GM19099 (cell line): Measurements from ENCODE around the gene RNF130.

Source experiments
- POLR2A ChIP-seq: IDR thresholded peaks from 3 replicates; pipeline ENCODE4 v1.6.1; 2011; ENCODE audit warnings: low read depth; ENCODE audit not compliant: insufficient read length; ENCODE audit errors: extremely low read depth

The RNF130 gene

DNA sequence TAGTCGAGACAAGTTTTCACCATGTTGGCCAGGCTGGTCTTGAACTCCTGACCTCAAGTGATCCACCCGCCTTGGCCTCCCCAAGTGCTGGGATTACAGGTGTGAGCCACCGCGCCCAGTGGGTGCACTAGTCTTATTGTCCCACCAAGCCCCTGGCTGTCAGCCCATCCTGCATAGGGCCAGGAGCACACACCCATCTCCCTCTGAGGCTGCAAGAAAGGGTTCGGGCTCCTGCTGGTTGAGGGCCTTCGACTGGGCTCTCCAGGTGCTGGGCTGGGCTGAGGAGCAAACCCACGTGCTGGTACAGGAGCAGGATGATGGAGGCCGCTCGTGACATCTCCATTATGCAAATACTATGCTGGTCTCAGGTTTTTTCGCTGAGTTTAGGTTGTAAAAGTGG is 25.1 kb upstream of the RNF130 start:
- TF ChIP-seq POLR2A, result no peak

DNA sequence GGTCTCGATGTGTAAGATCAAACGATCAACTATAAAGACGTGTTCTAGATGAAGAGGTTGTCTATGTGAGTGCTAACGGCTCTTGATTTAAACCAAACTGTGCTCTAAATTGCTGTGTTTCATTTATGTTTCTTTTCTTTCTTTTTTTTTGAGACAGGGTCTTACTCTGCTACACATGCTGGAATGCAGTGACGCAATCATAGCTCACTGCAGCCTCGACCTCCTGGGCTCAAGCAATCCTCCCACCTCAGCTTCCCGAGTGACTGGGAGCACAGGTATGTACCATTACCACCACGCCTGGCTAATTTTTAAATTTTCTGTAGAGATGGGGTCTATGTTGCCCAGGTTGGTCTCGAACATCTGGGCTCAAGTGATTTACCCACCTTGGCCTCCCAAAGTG is 24.0 kb upstream of the RNF130 start:
- no peak for TF ChIP-seq POLR2A

DNA sequence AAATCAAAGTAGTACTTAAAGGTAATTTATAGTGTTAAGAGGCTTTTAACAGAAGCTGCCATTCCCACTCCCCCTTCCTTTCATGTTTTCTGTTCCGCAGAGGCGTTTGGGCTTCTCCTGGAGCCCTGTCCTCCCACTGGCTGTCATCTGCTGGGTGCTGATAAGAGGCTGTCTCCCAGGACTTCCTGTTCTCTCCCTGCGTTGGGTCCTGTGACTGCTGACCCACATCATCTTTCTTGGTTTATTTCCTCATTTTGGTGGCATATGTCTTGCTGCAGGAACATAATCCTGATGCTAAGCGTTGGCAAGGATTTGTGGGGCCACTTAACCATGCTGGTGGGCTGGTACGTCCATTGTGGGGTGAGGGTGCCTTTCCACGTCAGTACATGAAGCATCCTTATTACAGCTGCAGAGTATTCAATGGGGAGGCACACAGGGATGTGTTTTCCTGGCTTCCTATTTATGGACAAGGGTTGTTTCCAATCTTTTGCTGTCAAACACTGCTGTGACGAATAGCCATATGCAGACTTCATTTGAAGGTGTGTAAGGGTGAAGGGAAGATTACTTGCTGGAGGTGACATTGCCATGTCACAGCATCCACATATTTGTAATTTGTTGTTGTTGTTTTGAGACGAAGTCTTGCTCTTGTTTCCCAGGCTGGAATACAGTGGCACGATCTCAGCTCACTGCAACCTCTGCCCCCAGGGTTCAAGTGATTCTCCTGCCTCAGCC is 22.3 kb upstream of the RNF130 start:
- no peak for TF ChIP-seq POLR2A

DNA sequence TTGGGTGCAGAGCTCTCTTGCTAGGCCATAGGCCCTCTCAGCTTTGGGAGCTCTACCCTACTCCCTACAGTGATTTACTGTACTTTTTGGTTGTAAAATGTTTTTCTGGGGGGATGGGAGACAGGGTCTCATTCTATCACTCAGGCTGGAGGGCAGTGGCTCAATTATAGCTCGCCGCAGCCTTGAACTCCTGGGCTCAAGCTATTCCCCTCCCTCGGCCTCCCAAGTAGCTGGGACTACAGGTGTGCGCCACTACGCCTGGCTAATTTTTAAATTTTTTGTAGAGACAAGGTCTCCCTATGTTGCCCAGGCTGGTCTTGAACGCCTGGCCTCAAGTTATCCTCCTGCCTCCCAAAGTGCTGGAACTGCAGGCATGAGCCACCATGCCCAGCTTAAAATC is 21.7 kb upstream of the RNF130 start:
- no peak for TF ChIP-seq POLR2A

DNA sequence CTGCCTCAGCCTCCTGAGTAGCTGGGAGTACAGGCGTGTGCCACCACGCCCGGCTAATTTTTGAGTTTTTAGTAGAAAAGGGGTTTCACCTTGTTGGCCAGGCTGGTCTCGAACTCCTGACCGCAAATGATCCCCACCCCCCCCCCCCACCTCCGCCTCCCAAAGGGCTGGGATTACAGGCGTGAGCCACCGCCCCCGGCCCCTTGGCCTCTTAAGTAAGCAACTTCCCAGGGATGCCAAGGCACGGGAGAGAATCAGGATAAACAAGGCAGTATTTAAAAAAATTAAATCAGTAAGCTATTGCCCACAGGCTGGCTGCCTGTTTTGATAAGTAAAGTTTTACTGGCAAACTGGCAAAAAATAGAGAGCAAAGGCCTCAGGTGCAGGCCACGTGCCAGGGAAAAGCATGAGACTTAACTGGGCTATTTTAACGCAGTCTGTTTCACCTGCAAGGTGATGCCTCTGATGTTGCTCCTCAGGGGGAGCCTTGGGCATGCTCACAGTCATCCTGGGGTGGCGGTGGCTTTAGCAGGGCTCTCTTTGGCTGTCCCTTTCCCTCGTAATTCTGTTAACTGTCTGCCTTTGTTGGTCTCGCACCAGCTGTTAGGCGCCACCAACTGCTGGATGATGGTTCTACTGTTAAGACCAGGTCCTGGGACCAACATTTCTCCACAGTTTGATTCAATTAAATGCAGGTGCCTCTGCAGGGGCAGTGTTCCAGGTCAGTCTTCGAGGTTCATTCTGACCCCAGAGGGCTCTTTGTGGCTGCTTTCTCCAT is 19.4 kb upstream of the RNF130 start:
- no peak for TF ChIP-seq POLR2A

DNA sequence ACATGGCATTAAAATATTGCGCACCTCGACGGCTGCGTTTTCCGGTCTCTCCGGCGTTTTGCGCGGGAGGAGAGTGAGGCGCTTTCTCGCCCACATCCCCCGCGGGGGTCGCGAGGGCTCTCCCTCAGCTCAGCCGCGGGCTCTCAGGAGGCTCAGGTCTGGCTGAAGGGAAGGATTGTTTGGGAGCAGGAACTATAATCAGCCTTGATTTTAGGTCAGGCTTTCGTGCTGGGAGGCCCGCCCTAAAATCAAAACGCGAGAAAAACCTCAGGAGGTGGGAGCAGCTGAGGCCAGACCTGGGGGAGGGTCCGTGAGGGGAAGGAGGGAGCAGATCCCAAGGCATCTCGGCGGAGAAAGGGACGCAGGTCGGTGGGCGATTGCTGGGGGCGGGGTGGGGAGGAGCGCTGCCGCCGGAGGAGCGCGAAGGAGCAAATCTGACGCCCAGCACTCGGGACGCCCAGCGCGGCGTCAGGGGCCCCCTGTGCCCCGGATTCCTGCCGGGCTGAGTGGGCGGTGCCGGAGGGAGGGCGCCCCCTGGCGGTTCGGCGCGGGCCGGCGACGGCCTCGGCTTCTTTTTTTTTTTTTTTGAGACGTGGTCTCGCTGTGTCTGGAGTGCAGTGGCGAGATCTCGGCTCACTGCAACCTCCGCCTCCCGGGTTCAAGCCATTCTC is 18.7 kb upstream of the RNF130 start:
- TF ChIP-seq POLR2A, result no peak

DNA sequence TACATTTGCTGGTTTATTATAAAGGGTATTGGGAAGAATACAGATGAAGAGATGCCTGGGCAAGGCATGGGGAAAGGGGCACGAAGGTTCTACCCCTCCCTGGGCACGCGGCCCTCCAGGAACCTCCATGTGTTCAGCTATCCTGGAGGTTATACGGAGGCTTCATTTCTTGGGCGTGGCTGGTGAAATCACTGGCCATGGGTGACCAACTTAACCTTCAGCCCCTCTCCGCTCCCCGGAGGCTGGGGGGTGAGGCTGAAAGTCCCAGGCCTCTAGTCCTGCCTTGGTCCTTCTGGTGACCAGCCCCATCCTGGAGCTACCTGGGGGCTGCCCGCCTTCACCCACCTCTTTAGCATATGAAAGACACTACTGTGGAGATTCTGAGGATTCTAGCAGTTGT is 17.0 kb upstream of the RNF130 start:
- TF ChIP-seq POLR2A, result no peak

DNA sequence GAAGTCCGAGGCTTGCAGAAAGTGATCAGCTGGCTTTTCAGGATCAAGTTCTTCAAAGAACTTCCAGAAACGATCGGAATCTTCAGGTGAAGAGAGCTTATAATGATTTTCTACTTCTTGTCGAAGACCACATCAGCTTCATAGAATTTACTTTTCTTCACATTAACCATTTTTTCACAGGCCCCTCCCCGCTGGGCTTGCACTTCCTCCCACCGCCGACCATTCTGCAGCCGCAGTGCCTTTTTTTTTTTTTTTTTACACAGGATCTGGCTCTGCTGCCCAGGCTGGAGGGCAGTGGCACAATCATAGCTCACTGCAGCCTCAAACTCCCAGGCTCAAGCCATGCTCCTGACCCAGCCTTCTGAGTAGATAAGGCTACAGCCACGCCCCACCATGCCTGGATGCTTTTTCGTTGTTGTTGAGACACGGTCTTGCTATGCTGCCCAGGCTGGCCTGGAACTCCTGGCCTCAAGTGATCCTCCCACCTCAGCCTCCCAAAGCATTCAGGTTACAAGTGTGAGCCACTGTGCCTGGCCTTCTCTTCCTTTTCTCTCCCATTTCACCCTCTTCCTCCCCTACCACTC is 15.3 kb upstream of the RNF130 start:
- no peak for TF ChIP-seq POLR2A

DNA sequence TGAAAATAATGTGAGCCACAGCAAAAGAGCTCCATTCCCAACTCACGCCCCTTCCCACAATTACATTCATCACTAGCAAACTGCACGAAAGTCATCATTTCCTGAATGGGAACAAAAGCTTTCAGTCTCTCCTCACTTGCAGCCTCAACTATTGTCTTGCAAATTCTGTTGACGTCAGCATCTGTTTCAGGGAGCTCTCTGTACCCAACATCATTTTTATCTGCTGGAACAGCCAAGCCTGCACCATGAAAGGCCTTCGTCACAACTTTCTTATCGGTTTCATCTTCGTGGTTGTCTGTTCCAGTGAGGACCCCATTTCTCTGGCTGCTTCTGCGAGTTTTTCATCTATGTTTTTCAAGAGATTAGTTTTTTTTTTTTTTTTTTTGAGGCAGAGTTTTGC is 14.3 kb upstream of the RNF130 start:
- TF ChIP-seq POLR2A, result no peak

DNA sequence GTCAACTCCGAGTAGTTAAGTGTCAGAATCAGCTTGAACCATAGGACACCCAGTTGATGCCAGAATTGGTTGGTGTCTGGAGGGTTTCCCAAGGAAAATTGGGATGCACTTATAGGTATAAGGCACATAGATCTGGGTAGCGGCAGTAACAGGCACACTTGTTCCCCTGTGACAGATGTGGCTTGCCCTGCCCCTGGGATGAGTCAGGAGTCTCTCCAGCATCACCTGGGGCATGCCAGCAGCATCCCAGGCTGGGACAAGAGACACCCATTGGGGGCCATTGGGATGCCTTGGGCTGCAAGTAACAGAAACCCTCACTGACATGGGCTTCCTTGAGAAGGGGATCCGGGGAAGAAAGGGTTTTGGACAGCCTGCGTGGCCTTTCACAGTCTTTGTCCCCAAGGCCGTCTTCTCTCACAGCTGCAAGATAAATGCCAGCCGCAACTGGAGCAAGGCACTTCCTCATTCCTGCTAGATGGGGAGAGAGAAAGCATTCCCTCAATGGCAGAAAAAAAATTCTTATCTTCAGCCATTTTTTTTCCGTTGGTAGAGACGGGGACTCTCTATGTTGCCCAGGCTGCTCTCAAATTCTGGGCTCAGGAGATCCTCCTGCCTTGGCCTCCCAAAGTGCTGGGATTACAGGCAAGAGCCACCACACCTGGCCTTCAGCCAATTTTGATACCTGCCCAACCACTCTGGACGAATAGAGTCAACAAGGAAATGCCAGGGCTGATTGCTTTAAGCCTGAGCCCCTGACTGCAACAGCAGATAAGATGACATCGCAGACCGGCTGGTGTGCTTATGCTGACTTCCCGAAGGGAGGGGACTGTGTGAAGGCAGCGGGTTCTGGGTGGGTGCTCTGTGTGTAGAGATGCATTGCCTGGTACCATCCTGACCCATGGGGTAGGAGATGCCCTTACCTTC is 13.3 kb upstream of the RNF130 start:
- no peak for TF ChIP-seq POLR2A

DNA sequence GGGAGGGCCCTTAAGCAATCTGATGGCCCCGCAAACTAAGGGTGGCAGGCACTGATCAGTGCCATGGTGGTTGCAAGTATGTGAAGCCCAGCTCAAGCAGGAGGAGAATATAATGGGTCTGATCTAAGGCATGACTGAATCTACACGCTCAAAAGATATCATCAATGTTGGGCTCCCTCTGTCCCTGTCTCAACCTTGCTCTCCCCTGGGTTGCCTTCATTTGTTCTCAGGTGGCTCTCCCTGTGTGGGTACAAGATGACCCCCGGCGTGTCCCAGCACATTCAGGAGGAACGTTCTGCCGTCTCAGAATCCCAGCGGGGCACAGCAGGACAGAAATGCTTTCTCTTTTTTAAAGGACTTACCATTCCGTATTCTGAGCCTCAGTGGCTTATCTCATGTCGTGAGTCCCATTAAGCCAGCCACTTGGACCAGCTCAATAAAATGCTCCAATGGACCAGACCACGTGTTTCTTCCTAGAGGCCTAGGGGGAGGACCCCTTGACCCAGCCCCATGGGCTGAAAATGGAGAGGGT is 12.0 kb upstream of the RNF130 start:
- TF ChIP-seq POLR2A, result no peak

DNA sequence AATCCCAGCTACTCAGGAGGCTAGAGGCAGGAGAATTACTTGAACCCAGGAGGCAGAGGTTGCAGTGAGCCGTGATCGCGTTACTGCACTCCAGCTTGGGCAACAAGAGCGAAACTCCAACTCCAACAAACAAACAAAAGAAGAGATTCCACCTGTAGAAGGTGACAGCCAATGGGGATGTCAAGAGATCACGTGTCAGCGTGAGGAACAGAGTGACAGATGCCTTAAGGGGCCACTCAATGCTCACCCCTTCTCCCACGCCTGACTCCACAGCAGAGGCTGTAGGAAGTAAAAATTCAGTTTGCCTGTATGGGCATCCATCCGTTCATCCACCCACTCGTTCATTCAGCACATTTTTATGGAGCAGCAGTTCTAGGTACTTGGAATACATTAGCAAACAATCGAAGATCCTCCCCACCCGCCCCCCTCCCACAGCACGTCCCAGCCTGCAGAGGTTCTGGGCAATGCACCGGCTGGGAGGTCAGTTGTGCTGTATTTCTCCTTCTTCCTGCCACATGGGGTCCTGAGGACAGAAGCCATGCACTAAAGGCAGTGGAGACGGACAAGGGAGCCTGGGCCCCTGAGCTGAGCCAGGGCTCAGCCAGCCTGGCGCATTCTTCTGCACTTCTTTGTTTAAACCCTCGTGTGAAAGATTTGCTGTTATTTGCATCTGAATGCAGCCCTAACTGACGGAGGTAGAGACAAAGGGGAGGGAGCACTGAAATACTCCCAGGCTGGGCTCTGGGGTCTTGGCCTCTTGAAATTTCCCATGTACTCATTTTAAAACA is 11.3 kb upstream of the RNF130 start:
- TF ChIP-seq POLR2A, result no peak

DNA sequence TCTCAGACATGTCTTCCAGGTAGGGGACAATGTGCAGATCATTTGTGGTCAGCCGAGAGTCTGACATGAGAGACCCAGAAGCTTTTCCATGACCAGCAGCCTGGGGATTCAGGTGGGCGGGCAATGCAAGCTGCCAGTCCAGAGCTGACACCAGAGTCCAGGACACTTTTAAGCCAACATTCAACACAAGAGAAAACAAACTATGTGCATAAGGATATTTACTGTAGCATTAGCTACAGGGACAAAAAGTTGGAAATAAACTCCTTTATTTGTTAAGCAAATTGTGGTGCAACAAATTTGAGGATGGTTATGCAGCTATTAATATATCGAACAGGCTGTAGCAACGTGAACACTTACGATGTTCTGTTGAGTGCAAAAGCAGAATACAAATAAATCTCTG is 9.9 kb upstream of the RNF130 start:
- no peak for TF ChIP-seq POLR2A
